Loucy (cell line): ENCODE results near the gene RPS6KA5.

Experiments
- CTCF ChIP-seq: fragments of 200-600 bp; sonication (generic); conservative IDR thresholded peaks from 2 replicates; pipeline ENCODE4 v1.5.1; 2014; ENCODE audit warnings: mild to moderate bottlenecking, antibody characterized with exemption, low read length
- EZH2phosphoT487 ChIP-seq: fragments of 200-600 bp; IDR thresholded peaks from 2 replicates; pipeline ENCODE4 v1.6.1; 2018; ENCODE audit warnings: antibody characterized with exemption, mild to moderate bottlenecking, moderate library complexity, borderline replicate concordance

- TF ChIP-seq CTCF (no peak), EZH2phosphoT487 (no peak)
These were observed 17.8 kb upstream of the RPS6KA5 start for GRCh38 chr14:91078095-91078737.
